Tibial nerve (tissue), 4 donors: ENCODE results near the gene LSP1. TPM values are rescaled to one million over a fixed set of nuclear protein-coding genes. Genes with fewer than 3 reads are reported as not detected.

Experiments used
- DNase-seq, 2 donors: peaks; one replicate each; pipeline ENCODE4 v3.0.0-alpha.2; 2019; ENCODE audit warnings: low spot score in 2 of 2
- H3K27ac ChIP-seq, 4 donors: fragments of 200-600 bp; sonication (generic) in 3 of 4; one replicate each; pipeline ENCODE4 v1.5.1; 2017 to 2019; ENCODE audit warnings: mild to moderate bottlenecking in 1 of 4
- H3K27me3 ChIP-seq, 2 donors: fragments of 200-600 bp; sonication (generic) in 1 of 2; one replicate each; pipeline versions ENCODE4 v1.5.1 to v1.6.0; 2017 to 2019
- H3K36me3 ChIP-seq, 3 donors: fragments of 200-600 bp; sonication (generic); one replicate each; pipeline ENCODE4 v1.5.1; 2018 to 2019
- H3K4me1 ChIP-seq, 4 donors: fragments of 200-600 bp; sonication (generic) in 3 of 4; one replicate each; pipeline ENCODE4 v1.5.1; 2017 to 2019
- H3K4me3 ChIP-seq, 4 donors: fragments of 200-600 bp; sonication (generic) in 3 of 4; one replicate each; pipeline ENCODE4 v1.5.1; 2017 to 2019; ENCODE audit warnings: mild to moderate bottlenecking in 1 of 4, moderate library complexity in 1 of 4
- H3K9me3 ChIP-seq, 4 donors: fragments of 200-600 bp; sonication (generic) in 3 of 4; one replicate each; pipeline ENCODE4 v1.5.1; 2017 to 2019
- CTCF ChIP-seq, 5 experiments: fragments of 200-600 bp in 3 of 5; fragments of 450-650 bp in 2 of 5; sonication (generic) in 3 of 5; IDR thresholded peaks; one replicate each; pipeline ENCODE4 v1.5.1; 2016 to 2019; ENCODE audit warnings: antibody characterized with exemption in 5 of 5, mild to moderate bottlenecking in 3 of 5, moderate library complexity in 2 of 5
- EP300 ChIP-seq, 2 donors: sonication (generic); formaldehyde crosslinking; IDR thresholded peaks; one replicate each; pipeline ENCODE4 v1.6.1; 2017; ENCODE audit warnings: antibody characterized with exemption in 2 of 2, mild to moderate bottlenecking in 1 of 2
- POLR2A ChIP-seq, 2 donors: fragments of 450-650 bp; IDR thresholded peaks; one replicate each; pipeline ENCODE4 v1.6.1; 2017; ENCODE audit warnings: antibody characterized with exemption in 2 of 2, mild to moderate bottlenecking in 2 of 2, moderate library complexity in 2 of 2
- WGBS, 2 donors: methylation state at CpG; one replicate each; pipeline ENCODE4 v1.1.5; 2018; 5-methylcytosine and 5-hydroxymethylcytosine counted together
- total RNA-seq, 4 donors: library from RNA; depleted of rRNA; stranded (reverse); fragments of >200 nt; gene quantifications; one replicate each; pipeline ENCODE4 v1.1.0, GENCODE V29; 2016

Gene LSP1
- total RNA-seq, 4 donors from 2014 or later = 36.9 to 69.0 (median 50.2) TPM

DNA sequence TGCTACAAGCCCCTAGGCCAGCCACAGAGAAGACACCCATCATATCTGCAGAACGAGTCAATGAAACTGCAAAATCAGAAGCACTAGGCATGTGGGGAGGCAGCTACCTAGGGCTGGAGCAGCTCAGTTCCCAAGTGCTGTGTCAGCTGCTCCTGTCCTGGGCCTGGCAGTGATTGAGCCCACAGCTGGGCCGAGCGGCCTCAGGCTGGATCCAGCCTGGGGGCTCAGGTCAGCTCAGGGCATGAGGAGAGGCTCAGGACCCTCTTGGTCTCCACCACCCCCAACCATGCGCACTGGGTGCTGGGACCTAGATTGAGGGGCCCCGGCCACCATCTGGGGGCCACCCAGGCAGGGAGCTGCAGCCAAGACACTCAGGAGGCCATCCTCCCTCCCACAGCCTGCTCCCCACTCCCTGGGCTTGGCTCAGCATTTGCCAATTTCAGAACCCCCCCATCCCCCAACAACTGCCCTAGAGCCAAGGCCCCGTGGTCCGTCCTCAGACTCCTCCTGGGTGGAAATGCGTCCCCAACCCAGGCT is 64.2 kb downstream of the LSP1 start:
- peak overlapping the region in 1 of 4 donors; percentile 17 for H3K27ac ChIP-seq
- H3K27me3 ChIP-seq = no peaks in the 10 kb centered on the region
- peak in 1 of 2 donors; percentile 11 for DNase-seq
- TF ChIP-seq EP300 (IDR thresholded peaks at IDR 0.05) (no peak), POLR2A (IDR thresholded peaks at IDR 0.05) (no peak), CTCF (IDR thresholded peaks at IDR 0.05) (no peak)
- no peaks in the 10 kb centered on the region for H3K36me3 ChIP-seq
- H3K4me1 ChIP-seq = peaks cover 0 to 35% (median 5%) of the 10 kb centered on the region in 4 donors
- H3K9me3 ChIP-seq = no peaks in the 10 kb centered on the region
- 64 to 71% methylated on average over 8 of the region's 8 CpGs for WGBS, 2 donors
- no peak overlapping the region for H3K4me3 ChIP-seq

DNA sequence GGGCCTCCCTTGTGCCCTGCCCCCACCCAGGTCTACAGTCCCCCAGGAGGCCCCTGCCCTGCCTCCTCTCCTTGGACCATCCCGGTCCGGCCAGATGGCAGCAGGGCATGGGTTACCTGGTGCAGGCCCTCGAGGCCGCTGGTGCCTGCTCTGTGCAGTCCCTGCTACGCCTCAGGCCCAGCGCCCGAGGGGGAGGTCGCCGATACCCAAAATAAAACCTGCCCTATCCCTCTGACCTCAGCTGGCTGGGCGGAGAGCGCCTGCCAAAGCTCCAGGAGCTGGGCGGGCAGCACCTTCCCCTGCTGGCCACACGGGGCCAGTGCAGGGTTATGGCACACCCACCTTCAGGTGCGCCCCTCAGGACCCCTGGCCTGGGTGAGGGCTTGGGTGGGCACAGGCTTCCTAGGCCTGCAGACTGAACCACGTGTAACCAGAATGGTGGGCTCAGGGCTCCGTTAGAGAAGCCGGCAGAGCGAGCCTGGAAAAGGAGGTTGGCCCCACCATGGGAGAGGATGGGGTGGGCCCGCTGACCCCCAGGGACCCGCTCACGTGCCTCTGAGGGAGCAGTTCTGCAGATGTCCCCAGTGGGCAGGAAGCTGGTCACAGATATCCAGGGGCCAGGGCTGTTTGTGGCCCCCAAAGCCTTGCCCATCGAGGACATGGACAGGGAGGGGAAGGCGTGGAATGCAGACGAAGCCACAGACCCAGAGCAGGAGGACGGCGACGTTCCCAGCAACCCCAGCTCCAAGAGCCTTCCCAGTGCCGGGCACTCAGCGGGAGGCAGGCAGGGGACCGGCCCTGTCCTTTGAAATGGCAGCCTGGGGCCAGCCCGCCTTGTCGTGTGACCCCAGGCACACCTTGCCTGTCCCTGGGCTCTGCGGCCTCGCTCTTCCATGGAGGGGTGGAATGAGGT is 64.9 kb downstream of the LSP1 start:
- 70 to 71% methylated on average over 31 to 33 of the region's 34 CpGs for WGBS, 2 donors
- TF ChIP-seq CTCF (IDR thresholded peaks at IDR 0.05) (peak; percentile 28 to 66 (median 40)), POLR2A (IDR thresholded peaks at IDR 0.05) (no peak), EP300 (IDR thresholded peaks at IDR 0.05) (no peak)
- H3K4me3 ChIP-seq = no peak overlapping the region
- H3K27me3 ChIP-seq = no peaks in the 10 kb centered on the region
- no peaks in the 10 kb centered on the region for H3K9me3 ChIP-seq
- no peak for DNase-seq
- no peaks in the 10 kb centered on the region for H3K36me3 ChIP-seq
- H3K4me1 ChIP-seq = peaks cover 0 to 41% (median 5%) of the 10 kb centered on the region in 4 donors
- no peak overlapping the region for H3K27ac ChIP-seq

DNA sequence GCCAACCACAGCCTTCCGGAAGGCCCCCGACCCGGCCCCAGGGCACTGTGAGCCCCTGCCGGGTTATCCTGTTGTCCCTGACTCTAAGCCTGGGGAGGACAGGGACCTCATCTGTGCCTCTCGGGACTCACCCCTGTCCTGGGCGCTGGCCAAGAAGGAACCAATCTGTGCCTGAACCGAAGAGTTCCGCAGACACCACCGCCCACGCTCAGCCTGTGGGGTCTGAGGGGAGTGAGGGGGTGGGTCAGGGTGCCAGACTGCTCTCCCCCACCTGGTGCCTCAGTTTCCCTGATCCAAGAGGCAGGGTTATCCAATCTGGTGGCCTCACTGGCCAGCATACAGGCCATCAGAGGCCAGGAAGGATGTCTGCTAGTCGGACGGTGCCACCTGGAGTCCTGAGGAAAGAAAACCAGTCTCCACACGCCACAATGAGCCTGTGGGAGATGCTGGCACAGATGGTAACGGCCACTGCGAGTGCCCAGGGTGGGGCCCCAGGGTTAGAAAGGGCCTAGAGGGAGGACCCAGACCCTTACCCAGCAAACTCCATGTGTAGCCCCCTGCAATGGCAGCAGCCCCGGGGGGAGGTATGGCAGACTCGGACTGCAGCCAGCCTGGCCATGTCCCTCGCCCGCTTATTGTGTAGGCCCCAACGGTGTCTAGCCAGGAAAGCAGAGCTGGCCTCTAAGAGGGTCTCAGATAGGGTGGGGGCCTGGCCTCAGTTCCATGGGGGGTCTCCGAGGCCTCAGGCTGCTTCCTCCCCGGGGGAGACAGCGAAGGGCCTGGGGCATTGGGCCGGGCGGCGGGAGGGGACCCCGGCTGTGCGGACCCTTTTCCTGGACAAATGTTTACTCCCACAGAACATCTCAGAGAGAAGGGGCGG is 65.8 kb downstream of the LSP1 start:
- DNase-seq = no peak
- TF ChIP-seq EP300 (IDR thresholded peaks at IDR 0.05) = no peak
- TF ChIP-seq POLR2A (IDR thresholded peaks at IDR 0.05) = no peak
- TF ChIP-seq CTCF (IDR thresholded peaks at IDR 0.05) = no peak
- Histone ChIP-seq H3K4me1 (peaks cover 0 to 46% (median 5%) of the 10 kb centered on the region in 4 donors), H3K4me3 (no peak overlapping the region), H3K27me3 (no peaks in the 10 kb centered on the region), H3K9me3 (no peaks in the 10 kb centered on the region), H3K27ac (no peak overlapping the region), H3K36me3 (no peaks in the 10 kb centered on the region)
- WGBS, 2 donors = 75 to 85% methylated on average over 17 to 22 of the region's 29 CpGs

DNA sequence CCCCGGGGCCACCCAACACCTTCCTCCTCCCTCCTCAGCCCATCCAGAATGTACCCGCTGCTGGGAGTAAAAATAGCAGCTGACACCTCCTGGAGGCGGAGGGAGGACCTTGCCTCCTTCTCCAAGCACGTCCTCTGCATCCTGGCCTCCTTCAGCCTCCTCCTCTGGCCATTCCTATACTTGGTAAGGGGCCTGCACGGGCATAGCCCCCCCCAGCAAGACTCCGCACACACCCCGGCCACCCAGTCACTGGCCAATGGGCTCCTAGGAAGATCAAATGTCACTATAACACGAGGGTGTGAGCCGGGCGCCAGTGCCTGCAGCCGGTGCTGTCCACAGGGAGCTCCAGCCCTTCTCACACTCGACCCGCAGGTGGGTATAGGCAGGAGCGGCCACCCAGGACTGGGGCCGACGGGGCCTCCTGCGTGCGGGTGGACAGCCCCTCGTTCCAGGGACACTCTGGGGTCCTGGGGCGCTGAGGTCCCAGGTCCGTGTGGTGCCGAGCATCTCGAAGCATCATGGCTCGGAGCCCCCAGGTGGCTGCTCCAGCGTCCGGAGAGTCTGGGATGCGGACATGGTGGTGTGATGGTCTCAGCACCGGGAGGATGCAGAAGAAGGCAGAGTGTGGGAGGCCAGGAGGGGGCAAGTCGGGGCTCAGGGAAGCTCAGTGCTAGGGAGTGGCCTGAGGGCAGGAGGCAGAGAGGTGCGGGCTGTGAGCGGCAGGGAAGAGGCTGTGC is 66.7 kb downstream of the LSP1 start, which contains the start of gene TNNT3:
Gene TNNT3, plus strand, starts transcription at position 313 of the 737 bp plus-strand sequence. CDS start 3,172 bp downstream, outside the sequence.
- Histone ChIP-seq H3K27ac (no peak within 1 kb of the TSS), H3K4me1 (peaks cover 0 to 52% (median 5%) of the 10 kb centered on the region in 4 donors), H3K4me3 (no peak within 1 kb of the TSS), H3K27me3 (no peaks in the 10 kb centered on the region), H3K36me3 (no peaks in the 10 kb centered on the region), H3K9me3 (no peaks in the 10 kb centered on the region)
- WGBS, 2 donors = 68 to 71% methylated on average over 24 to 31 of the region's 31 CpGs
- DNase-seq = no peak
- TF ChIP-seq CTCF (IDR thresholded peaks at IDR 0.05) (no peak), EP300 (IDR thresholded peaks at IDR 0.05) (no peak), POLR2A (IDR thresholded peaks at IDR 0.05) (no peak)
